Hippocampal formation (tissue), 2 donors: Measurements from ENCODE around the gene MSX1.

Experiments used
- DNase-seq, 2 donors: peaks; one replicate each; lab custom pipeline; 2025; lab: John Stamatoyannopoulos, UW

The MSX1 gene

DNA sequence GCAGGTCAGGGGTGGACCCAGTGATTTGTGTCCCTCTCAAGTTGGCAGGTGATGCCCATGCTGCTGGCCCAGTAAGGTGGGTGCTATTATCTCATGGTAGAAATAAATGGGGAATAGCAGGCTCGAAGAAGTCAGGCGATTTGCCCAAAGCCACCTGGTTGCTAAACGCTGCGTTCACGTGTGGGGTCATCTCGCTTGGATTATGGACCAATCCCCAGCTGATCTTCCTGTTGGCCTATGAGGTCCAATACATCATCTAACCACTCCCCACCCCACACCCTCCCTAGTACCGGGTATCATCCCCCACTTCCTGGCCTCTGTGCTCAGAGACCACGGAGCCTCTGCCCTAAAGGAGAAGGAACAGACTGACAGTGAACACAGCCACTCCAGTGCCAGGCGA, 18.3 kb upstream of the MSX1 start:
- DNase-seq: no peak

DNA sequence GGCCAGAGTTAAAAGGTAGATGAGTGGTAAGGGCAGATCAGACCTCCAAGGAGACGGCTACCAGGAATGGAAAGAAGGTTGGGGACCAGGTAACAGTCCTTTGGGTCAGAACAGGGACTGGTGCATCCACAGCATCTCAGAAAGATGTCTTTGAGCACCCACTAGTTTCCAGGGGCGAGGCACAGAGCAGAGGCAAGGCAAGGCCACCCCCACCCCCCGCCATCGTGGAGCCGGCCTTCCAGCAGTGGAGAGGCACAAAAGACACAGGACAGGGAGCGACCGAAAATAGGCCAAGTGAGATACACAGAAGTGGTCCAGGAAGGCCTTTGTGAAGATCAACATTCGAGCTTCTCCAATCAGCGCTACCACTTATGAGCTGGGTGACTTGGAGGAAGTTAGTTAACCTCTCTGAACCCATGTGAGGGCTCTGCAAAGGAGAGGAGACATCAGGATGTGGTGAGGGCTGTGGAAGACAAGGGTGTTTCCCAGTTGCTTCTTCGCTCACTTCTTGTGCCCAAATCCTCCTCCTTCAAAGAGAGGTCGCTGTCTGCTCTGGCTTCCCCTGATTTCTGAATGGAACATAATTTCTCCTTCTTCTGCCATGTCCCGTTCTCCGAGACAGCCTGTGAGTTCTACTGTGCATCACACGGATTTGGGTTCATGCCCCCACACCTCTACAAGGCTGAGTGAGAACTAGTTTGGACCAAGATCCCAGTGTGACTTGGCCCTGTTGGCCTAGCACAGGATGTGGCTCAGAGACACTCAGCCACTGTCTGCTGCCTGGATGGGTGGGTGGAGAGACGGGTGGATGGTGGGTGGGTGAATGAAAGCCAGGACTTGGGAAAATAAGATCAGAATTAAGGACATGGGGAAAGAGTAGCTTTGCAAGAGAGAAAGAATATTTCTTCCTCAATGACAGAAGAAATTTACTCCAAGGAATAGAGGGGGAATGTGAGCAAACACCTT, 16.7 kb upstream of the MSX1 start:
- DNase-seq: no peak

DNA sequence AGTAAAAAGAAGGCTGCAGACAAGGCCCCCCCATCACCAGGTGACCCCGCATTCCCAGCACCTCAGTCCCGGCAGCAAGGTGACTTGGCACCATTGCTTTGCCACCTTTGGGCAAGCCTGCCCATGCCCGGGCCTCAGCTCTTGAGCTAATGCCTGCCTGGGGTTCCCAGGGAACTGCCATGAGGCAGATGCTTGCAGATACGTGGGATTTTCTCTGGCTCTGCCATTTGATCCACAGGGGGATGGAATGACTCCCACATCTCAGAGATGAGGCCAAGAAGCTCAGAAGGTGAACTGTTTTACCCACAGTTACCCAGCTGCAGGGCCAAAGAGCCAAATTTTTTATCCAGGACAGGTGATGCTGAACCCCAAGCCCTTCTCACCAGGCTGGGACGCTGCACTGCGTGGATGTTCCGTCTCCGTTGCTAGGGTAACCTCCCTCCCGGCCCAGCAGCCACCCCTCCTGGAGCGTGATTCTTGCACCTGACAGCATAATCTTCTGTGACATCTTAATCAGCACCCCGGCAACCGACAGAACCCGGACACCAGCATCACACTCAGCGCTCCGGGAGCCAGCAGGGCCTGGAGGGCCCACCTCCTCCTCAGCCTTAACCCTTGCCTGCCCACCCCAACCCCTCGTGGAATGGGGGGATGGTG, 15.7 kb upstream of the MSX1 start:
- DNase-seq: no peak

DNA sequence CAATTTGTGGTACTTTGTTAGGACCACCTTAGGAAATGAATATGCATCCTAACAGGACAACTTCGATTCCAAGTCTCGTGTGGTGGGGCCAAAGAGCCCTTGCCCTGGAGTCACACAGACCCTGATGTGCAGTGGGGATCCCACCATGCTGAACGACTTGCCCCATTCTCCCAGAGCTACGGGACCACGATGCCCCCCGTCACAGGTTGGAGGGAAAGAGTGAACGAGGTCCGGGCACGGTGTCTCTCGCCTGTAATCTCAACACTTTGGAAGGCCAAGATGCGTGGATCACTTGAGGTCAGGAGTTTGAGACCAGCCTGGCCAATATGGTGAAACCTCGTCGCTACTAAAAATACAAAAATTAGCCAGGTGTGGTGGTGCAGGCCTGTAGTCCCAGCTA, 14.4 kb upstream of the MSX1 start:
- DNase-seq: no peak

DNA sequence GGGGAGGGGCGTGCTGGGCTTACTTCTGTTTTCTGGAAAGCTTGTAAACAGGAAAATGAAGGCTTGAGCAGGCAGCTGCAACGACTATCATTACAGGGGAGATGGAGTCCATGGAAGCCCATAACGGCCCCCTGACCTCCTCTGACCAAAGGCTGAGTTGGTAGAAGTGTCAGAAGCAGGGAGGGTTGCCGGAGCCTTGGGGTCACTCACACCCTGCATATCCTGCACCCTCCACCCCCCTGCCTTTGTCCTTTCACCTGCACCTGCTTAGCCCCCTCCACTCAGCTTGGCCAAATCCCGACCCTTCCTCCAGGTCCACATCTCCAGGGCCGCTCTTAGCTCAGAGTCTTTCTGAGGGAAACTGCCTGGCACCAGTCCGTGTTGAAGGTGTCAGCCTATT, 12.5 kb upstream of the MSX1 start:
- DNase-seq: no peak

DNA sequence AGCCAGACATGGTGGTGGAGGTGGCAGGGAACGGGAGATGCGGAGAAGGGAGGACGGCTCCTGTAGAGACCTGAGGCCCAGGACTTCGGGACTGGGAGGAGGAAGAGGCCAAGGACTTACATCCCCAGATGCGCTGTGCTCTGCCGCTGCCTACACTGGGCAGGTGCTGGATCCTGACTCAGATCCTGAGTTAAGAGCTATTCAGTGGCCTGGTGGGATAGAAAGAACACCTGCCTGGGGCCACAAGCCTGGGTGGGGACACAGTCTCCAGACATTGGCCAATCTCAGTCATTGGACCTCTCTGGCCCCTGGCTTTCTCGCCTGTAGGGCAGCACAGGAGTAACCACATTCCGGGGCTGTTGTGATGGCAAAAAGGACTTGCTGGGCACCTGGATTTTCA, 10.9 kb upstream of the MSX1 start:
- no peak for DNase-seq

DNA sequence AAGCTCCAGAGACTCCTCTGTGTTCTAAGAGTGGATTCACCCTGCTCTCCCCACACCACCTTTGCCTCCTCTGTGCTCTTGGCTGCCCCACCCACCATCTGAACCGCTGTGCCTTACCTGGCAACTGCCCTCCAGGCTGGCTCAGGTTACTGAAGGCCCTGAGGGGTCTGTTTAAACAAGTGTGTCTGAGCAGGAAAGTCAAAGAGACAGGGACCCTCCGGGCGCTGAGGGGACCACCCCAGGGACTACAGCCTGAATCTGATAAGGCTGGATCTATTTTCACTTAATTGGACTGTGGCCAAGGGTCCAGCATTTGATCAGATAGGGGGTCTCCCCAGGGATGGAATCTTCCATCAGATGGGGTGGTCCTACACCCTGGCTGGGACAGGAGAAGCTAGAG, 10.4 kb upstream of the MSX1 start:
- no peak for DNase-seq

DNA sequence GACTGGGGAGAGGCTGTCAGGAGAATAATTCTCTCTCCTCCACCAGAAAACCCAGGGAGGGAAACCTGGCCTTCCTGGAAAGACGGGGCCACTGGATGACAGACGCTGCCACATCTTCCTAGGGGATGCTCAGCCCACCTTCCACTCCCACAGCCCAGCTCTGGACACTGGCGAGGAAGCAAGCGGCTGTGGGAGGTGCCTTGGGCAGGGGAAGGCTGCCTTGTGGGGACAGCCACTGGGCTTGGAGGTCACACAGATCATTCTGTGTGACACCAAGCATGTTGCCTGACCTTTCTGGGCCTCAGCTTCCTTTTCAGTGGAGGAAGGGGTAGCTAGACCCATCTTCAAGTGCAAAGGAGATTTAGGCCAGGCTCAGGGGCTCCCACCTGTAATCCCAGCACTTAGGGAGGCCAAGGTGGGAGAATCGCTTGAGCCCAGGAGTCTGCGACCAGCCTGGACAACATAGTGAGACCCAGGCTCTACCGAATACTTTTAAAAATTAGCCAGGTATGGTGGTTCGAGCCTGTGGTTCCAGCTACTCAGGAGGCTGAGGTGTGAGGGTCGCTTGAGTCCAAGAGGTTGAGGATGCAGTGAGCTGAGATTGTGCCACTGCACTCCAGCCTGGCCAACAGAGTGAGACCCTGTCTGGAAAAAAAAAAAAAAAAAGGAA, 9.8 kb upstream of the MSX1 start:
- no peak for DNase-seq

DNA sequence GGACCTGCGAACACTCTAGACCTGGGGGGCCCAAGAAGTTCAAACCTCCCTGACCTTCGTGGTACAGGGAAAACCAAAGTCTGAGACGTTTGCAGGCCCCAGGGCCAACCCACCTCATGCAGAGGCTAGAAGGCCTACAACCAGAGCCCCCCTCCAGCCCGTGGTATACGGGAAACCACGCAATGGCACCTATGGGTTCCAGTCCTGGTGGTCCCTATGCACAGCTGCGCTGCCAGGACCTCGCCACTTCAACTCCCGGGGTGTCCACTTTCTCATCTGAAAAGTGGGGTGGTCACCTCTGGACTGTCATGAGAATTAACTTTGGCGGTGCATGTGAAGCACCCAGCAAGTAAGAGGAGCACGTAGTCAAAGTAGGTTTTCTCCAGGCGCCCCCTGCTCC, 8.4 kb upstream of the MSX1 start:
- no peak for DNase-seq

DNA sequence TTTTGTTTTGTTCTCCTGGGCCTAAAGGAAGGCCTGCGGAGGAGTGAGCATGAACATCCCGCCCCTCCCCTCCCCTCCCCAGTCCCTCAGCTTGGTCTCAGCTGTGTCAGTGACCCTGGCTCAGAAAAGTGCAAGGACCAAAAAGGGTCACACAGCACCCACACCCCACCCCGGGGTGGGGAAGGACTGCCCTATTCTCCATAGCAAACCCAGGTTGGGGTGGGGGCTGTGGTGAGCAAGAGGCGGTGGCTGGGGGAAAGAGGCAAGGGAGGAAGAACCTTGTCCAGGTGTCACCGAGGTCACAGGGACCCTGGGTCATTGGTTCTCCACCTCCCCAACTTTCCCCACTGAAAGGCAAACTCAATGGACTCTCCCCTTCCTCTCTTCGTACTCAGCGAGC, 7.6 kb upstream of the MSX1 start:
- no peak for DNase-seq

DNA sequence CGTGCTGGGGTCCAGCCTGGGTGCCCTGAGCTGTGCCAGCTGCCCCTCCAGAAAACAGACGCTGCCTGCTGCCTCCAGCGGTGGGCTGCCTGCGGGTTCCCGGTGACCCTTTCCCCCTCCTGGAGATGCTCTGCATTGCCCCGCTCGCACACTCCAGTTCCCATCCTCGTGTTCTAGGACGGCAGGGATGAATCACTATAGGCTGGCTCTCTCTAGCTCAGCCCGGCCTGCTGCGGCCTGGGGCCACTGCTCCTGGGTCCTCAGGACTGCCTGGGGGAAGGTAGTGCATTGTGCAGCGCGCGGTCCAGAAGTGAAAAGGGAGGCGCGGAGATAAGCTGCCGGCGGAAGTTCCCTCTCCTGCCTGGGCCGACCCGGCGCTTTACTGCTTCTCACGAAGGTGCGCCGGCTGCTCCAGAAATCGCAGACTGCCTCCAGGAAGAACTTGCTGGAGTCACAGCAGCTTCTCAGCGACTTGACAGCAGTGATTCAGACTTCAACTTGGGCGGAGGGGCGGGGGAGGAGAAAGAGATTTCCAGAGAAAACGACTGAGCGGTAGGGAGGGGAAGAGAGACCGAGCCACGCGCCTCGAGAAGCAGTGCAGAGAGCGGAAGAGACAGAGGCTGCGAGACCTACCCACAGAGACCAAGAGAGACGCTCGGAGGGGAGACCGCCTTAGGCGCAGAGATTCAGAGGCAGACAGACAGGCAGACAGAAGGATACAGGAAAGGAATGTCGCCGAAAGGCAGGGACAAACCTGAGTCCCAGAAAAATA, 6.7 kb upstream of the MSX1 start:
- DNase-seq: no peak

DNA sequence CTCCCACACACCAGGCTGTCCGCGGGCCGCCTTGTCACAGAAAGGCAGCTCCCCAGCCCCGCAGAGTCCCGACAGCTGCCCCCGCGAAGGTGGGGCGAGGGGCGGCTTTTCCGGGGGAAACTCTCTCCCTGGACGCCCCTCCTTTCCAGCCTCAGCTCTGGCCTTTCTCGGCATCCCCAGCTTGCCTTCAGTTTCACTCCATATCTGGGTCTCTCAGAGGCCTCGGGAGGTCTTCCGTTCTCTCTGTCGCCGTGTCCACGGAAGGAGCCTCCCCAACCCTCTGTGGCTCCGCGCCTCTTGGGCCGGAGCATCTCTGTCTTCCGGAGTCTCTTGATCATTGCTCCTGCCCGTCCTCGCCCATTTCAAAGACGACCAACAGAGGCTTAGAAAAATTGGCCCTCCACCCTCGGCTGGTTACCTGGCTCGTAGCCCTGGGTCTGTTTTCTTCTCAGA, 6.1 kb upstream of the MSX1 start:
- no peak for DNase-seq

DNA sequence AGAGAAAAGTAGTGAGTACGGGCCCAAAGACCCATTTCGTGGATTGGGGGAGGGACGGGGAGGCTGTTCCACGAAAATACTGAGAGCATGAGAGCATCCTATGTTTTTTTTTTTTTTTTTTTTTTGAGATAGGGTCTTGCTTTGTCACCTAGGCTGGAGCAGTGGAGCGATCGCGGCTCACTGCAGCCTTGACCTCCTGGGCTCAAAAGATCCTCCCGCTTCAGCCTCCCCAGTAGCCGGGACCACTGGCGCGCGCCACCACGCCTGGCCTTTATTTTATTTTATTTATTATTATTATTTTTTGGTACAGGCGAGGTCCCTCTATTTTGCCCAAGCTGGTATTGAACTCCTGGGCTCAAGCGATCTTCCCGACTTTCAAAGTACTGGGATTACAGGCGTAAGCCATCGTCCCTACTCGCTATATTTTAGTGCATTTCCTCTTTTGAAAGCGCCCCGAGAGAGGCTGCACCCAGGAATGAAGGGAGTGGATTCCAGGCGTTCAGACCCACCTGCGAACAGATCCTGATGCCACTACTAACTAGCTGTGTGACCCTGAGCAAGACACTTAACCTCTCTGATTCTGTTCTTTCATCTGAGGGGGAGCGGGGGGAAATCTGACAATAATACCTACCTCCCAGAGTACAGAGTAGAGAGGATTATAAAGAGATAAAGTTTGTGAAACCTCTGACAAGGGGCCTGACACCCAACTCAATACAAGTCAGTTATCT, 5.4 kb upstream of the MSX1 start:
- DNase-seq: no peak

DNA sequence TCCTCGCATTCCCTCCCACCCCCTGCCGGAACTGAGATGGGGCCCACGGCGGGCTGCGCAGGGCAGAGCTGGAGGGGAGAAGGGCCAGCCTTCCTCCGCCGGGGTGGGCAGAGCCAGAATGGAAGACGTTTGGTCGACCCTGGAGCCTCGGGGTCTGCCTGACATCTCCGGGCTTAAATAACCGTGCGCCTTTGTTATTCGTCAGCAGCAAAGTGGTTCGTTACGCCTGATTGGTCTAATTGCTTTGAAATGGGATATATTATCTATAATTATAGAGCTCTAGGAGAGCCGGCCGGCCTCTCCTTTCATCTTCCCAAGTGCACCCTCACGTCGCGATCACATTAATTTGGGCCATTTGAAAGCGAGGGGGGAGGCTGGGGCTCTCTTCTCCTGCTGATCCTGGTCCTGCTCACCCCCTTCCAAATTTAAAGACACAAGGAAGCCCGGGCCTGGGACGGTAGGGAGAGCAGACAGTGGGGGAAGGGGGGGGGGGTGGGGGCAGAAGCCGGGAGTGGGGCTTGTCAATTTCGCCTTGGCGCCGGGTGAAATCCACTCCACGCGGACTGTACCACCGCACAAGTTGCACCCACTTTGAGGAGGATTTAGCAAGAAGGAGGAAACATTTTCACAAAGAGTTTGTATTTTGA, 4.7 kb upstream of the MSX1 start:
- DNase-seq: no peak

DNA sequence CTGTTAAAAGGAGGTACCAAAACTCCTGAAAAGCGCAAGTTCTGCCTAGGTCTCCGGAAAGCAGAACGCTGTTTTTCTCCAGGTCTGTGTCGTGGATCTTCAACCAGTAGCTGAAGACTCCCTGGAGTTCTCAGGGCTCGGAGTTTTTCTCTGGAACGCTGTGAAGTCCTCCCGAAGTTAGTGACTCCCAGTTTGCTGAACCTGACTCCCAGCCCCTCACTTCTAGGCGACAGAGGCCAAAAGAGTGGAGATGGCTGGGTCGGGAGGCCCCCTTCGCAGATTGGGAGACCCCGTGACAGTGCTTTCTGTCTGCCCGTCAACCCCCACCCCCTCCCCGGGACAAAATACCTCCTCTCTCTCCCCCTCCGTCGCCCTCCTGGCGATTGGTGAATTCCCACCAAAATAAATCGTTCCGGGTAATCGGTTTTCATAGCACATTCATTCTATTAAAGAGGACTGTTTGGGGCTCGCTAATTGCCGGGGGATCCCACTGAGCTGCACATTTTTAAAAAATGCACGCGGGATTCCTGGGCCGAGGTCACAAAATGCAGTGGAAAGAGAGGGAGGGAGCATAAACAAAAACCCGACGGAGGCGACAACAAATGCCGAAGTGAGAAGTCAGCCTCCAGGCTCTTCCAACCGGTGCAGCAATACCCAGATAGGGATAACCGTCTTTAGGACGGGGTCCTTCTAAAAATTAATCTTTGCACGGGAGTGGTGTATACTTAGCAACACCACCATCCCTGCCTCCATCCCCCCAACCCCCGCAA, 4.0 kb upstream of the MSX1 start:
- DNase-seq: no peak

DNA sequence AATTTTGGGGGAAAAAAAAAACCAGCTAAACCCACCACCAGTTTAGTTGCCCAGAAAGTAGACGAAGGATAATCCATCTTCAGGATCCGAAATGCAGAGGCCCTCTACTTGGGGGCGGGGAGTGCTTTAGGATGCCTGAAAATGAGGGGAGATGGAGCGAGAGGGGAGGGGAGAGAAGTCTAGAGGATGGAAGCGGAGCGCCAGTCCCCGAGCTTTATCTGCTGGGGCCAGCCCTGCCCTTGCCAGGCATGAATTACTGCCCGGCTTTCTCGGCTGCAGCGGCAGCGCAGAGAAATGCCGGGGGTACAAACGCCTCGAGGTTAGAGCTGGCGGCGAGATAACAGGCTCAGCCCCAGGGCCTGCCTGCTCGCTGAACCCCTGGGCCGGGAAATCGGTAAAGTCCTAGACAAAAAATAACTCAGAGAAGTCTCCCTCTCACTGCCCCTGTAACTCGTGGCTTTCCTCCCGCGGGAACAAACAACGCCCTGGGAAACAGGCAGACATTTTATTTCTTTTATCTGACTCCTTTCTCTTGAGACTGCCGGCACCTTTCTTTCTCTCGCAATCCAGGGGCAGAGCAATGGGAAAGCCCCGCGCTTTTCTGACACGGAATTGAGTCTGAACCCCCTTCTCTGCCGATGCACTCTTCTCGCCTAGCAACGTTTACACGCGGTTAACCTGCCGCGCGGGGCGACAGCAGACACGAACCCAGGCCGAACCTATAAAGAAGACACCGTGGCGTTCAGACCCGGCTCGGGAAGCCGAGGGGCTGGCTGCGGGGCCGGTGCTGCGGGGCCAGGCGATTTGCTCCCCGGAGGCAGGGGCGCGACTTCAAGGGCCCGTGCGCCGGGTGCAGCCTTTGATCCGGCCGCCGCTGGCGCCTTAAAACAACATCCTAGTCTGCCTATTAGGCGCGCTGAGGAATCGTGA, 3.1 kb upstream of the MSX1 start:
- DNase-seq: no peak

DNA sequence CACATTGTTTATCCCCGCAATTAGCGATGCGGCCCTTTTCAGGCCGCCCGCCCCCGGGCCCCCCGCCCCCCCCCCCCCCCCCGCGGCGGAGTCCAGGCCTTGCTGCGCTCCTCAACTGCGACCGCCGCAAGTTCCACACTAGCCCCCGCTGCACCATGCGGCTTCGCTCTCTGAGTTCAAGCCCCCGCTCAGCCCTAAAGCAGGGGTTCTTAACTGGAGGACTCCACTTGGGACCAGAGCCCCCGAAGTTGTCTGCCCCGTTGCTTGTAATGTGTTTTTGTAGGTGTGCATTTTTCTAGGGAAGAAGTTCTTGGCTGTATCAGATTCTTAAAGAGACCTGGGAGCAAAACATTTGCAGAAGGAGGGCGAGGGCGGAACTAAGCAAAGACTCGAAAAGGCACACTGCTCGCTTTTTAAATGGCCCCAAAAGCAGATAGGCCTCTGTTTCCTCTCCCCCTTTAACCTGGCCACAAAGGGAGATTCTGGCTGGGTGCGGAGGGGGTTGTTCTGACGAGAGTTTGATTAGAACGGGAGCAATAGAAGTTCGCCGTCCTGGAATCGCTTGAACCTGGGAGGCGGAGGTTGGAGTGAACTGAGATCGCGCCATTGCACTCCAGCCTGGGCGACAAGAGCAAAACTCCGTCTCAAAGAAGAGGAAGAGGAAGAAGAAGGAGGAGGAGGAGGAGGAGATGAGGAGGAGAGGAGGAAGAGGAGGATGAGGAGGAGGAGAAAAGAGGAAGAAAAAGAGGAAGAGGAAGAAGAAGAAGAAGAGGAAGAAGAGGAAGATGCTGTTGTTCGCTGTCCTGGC, 2.3 kb upstream of the MSX1 start:
- DNase-seq: no peak
